Neural cell (in vitro differentiated cells): ENCODE measurements around the gene CD200. TPM values are rescaled to one million over a fixed set of nuclear protein-coding genes. Genes with fewer than 3 reads are reported as not detected.

Experiments used
- H2AFZ ChIP-seq: fragments of 200-600, 300-800 bp; sonication (generic), shearing (Covaris generic); 2 replicates; pipeline ENCODE4 v1.6.0; 2014; ENCODE audit warnings: low read depth, mild to moderate bottlenecking, antibody characterized with exemption, low read length, moderate library complexity
- H3F3A ChIP-seq: fragments of 200-600 bp; shearing (Covaris generic); 2 replicates; pipeline ENCODE4 v1.6.1; 2016; ENCODE audit warnings: mild to moderate bottlenecking, moderate library complexity, mixed read lengths, antibody characterized with exemption, low read length; ENCODE audit not compliant: insufficient read depth, poor library complexity, severe bottlenecking
- H3K27ac ChIP-seq: fragments of 200-600, 300-800 bp; sonication (generic), shearing (Covaris generic); 2 replicates; pipeline ENCODE4 v1.5.1; 2014; ENCODE audit warnings: mild to moderate bottlenecking, low read length, moderate library complexity
- H3K27me3 ChIP-seq: fragments of 300-800, 200-600 bp; sonication (generic), shearing (Covaris generic); 2 replicates; pipeline ENCODE4 v1.6.0; 2014; ENCODE audit warnings: mild to moderate bottlenecking, low read depth, low read length, moderate library complexity; ENCODE audit not compliant: insufficient read depth
- H3K36me3 ChIP-seq: fragments of 300-800, 200-600 bp; sonication (generic), shearing (Covaris generic); 2 replicates; pipeline ENCODE4 v1.5.1; 2014; ENCODE audit warnings: mild to moderate bottlenecking, antibody characterized with exemption, low read length, moderate library complexity; ENCODE audit not compliant: insufficient read depth
- H3K4me2 ChIP-seq: fragments of 300-800, 200-600 bp; sonication (generic), shearing (Covaris generic); 2 replicates; pipeline ENCODE4 v1.6.0; 2014; ENCODE audit warnings: mild to moderate bottlenecking, low read length
- H3K4me3 ChIP-seq: fragments of 300-800, 200-600 bp; sonication (generic), shearing (Covaris generic); 2 replicates; pipeline ENCODE4 v1.5.1; 2014; ENCODE audit warnings: mild to moderate bottlenecking, low read length, moderate library complexity
- H3K79me2 ChIP-seq: fragments of 200-600 bp; shearing (Covaris generic); replicated peaks from 2 replicates; pipeline ENCODE4 v1.6.0; 2014; ENCODE audit warnings: mild to moderate bottlenecking, low read length, moderate library complexity; ENCODE audit not compliant: insufficient read depth
- H3K9ac ChIP-seq: fragments of 300-800, 200-600 bp; sonication (generic), shearing (Covaris generic); 2 replicates; pipeline ENCODE4 v1.6.1; 2016; ENCODE audit warnings: mild to moderate bottlenecking, low read length, mixed read lengths
- H3K9me2 ChIP-seq: fragments of 200-600 bp; shearing (Covaris generic); 2 replicates; pipeline ENCODE4 v1.6.1; 2016; ENCODE audit warnings: mild to moderate bottlenecking, low read length, mixed read lengths; ENCODE audit not compliant: insufficient read depth
- H3K9me3 ChIP-seq: fragments of 200-600, 300-800 bp; sonication (generic), shearing (Covaris generic); 2 replicates; pipeline ENCODE4 v1.6.1; 2016; ENCODE audit warnings: mild to moderate bottlenecking, mixed run types, low read length, moderate library complexity, mixed read lengths
- H4K20me1 ChIP-seq: fragments of 200-600 bp; shearing (Covaris generic); 2 replicates; pipeline ENCODE4 v1.6.1; 2016; ENCODE audit warnings: mild to moderate bottlenecking, mixed run types; ENCODE audit not compliant: insufficient read depth
- EP300 ChIP-seq: fragments of 450-650 bp; conservative IDR thresholded peaks from 2 replicates; pipeline ENCODE4 v1.6.1; 2014; ENCODE audit warnings: antibody characterized with exemption, mild to moderate bottlenecking, moderate library complexity; ENCODE audit not compliant: poor library complexity, severe bottlenecking
- EZH2 ChIP-seq: fragments of 200-600, 300-800 bp; shearing (Covaris generic), sonication (generic); IDR thresholded peaks from 2 replicates; pipeline ENCODE4 v1.6.1; 2014; ENCODE audit warnings: antibody characterized with exemption, low read length, borderline replicate concordance, mild to moderate bottlenecking; ENCODE audit not compliant: insufficient read depth, poor library complexity, severe bottlenecking
- MXI1 ChIP-seq: fragments of 450-650 bp; conservative IDR thresholded peaks from 2 replicates; pipeline ENCODE4 v1.6.1; 2014; ENCODE audit warnings: antibody characterized with exemption, mild to moderate bottlenecking; ENCODE audit not compliant: poor library complexity, severe bottlenecking
- POLR2AphosphoS5 ChIP-seq: IDR thresholded peaks from 2 replicates; pipeline ENCODE4 v1.6.1; 2012
- RAD21 ChIP-seq: fragments of 450-650 bp; conservative IDR thresholded peaks from 2 replicates; pipeline ENCODE4 v1.6.1; 2014; ENCODE audit warnings: antibody characterized with exemption, mild to moderate bottlenecking, moderate library complexity
- REST ChIP-seq: IDR thresholded peaks from 2 replicates; pipeline ENCODE4 v1.6.1; 2012; ENCODE audit warnings: borderline replicate concordance
- SMC3 ChIP-seq: fragments of 450-650 bp; conservative IDR thresholded peaks from 2 replicates; pipeline ENCODE4 v1.6.1; 2014; ENCODE audit warnings: antibody characterized with exemption, mild to moderate bottlenecking, moderate library complexity; ENCODE audit not compliant: poor library complexity
- polyA plus RNA-seq: library from polyadenylated mRNA; depleted of rRNA; stranded (reverse); fragments of >200 nt; gene quantifications from 2 replicates; pipeline ENCODE4 v1.2.3, GENCODE V29; 2014
- TF ChIP-seq, protein P1 (sequence below): fragments of 450-650 bp; IDR thresholded peaks from 2 replicates; pipeline ENCODE4 v1.5.1; 2014; ENCODE audit warnings: antibody characterized with exemption, mild to moderate bottlenecking, moderate library complexity; ENCODE audit not compliant: poor library complexity, severe bottlenecking

CD200 gene
- polyA plus RNA-seq, 1 donor from 2014 or later, result 174 TPM

DNA sequence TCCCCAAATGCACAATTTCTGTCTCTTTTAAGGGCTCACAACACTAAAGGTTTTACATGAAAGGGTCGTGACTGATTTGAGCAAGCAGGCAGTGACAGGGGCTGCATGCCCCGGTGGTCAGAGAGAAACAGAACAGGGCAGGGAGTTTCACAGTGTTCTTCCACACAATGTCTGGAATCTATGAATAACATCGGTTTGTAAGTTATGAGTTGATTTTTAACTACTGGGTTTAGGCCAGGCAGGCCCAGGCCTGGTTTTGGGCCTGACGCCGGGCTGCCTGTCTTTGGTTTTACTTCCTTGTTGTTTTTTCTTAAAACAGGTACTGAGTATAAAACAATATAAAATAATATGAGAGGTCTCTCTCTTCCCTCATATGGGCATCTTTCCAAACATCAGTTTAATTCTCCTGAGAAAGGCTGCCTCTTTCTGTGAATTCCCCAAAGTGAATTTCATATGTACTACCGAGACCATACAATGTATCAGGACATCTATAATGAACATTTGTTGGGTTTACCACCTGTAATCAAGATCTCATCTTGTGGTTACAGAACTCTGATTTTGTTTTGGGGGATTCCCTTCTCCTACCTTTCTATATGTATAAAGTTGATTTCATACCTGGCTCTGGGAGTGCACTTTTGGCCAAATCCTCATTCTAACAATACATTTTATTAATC, 74.4 kb downstream of the CD200 start:
- Histone ChIP-seq H2AFZ (no peak overlapping the region), H3K9me3 (no peaks in the 10 kb centered on the region), H4K20me1 (no peaks in the 10 kb centered on the region), H3K79me2 (no peaks in the 10 kb centered on the region), H3K27me3 (no peaks in the 10 kb centered on the region), H3F3A (no peaks in the 10 kb centered on the region), H3K9ac (no peak overlapping the region), H3K27ac (no peak overlapping the region), H3K4me2 (no peak overlapping the region), H3K4me3 (no peak overlapping the region), H3K36me3 (no peaks in the 10 kb centered on the region), H3K9me2 (no peaks in the 10 kb centered on the region)
- TF ChIP-seq POLR2AphosphoS5, result no peak
- TF ChIP-seq EZH2, result no peak
- TF ChIP-seq EP300, result no peak

GRCh38 chr3:112407888-112408702, 75.1 kb downstream of the CD200 start:
- Histone ChIP-seq H3K36me3 (no peaks in the 10 kb centered on the region), H3K27me3 (no peaks in the 10 kb centered on the region), H4K20me1 (no peaks in the 10 kb centered on the region), H3K27ac (no peak overlapping the region), H3K9me3 (no peaks in the 10 kb centered on the region), H3K79me2 (no peaks in the 10 kb centered on the region), H3K9ac (no peak overlapping the region), H3F3A (no peaks in the 10 kb centered on the region), H3K9me2 (no peaks in the 10 kb centered on the region), H3K4me2 (no peak overlapping the region), H3K4me3 (no peak overlapping the region), H2AFZ (no peak overlapping the region)
- TF ChIP-seq MXI1, result no peak
- TF ChIP-seq SMC3, result no peak
- no peak for TF ChIP-seq EP300
- no peak for TF ChIP-seq POLR2AphosphoS5
- TF ChIP-seq RAD21, result no peak
- TF ChIP-seq, protein P1, sequence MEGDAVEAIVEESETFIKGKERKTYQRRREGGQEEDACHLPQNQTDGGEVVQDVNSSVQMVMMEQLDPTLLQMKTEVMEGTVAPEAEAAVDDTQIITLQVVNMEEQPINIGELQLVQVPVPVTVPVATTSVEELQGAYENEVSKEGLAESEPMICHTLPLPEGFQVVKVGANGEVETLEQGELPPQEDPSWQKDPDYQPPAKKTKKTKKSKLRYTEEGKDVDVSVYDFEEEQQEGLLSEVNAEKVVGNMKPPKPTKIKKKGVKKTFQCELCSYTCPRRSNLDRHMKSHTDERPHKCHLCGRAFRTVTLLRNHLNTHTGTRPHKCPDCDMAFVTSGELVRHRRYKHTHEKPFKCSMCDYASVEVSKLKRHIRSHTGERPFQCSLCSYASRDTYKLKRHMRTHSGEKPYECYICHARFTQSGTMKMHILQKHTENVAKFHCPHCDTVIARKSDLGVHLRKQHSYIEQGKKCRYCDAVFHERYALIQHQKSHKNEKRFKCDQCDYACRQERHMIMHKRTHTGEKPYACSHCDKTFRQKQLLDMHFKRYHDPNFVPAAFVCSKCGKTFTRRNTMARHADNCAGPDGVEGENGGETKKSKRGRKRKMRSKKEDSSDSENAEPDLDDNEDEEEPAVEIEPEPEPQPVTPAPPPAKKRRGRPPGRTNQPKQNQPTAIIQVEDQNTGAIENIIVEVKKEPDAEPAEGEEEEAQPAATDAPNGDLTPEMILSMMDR, result no peak
- no peak for TF ChIP-seq EZH2
- no peak for TF ChIP-seq REST
